GM21515 (cell line): ENCODE data around the gene KCNH2.
A peak's percentile ranks its signal among the peaks of the same experiment; 100 is the strongest.
"Not testable (repeated sequence)": the region's sequence is repeated elsewhere in the genome, so short reads cannot be mapped to it uniquely, and the experiment has no call there.

Experiments
- ATAC-seq: cut with Tn5 transposase; IDR thresholded peaks from one replicate; pipeline ENCODE4 v1.9.1; 2021; ENCODE audit not compliant: unreplicated experiment

The KCNH2 gene

GRCh38 chr7:150911590-150912267, 66.4 kb downstream of the KCNH2 start:
- no peak for ATAC-seq

GRCh38 chr7:150910996-150911422, 67.1 kb downstream of the KCNH2 start:
- ATAC-seq = no peak

GRCh38 chr7:150910305-150910995, 67.7 kb downstream of the KCNH2 start:
- not testable (repeated sequence) for ATAC-seq

GRCh38 chr7:150909200-150909995, 68.7 kb downstream of the KCNH2 start:
- ATAC-seq = no peak

- ATAC-seq = no peak
Measured at GRCh38 chr7:150908173-150908572, 69.9 kb downstream of the KCNH2 start.

GRCh38 chr7:150904011-150904909, 73.9 kb downstream of the KCNH2 start:
- no peak for ATAC-seq

GRCh38 chr7:150903606-150904005, 74.5 kb downstream of the KCNH2 start:
- ATAC-seq = no peak

GRCh38 chr7:150902078-150903033, 75.8 kb downstream of the KCNH2 start:
- ATAC-seq = no peak

GRCh38 chr7:150901160-150902035, 76.7 kb downstream of the KCNH2 start:
- ATAC-seq = no peak

- no peak for ATAC-seq
Measured at GRCh38 chr7:150900675-150901074, 77.4 kb downstream of the KCNH2 start.

- ATAC-seq = peak; percentile 71
Measured at GRCh38 chr7:150898475-150899011, 79.6 kb downstream of the KCNH2 start.

GRCh38 chr7:150897502-150898474, 80.3 kb downstream of the KCNH2 start:
- ATAC-seq = peak; percentile 81

GRCh38 chr7:150896562-150897209, 81.4 kb downstream of the KCNH2 start:
- ATAC-seq = no peak

GRCh38 chr7:150895809-150896208, 82.3 kb downstream of the KCNH2 start:
- no peak for ATAC-seq
